Renal cortical epithelial cell (primary cell): Measurements from ENCODE around the gene TRPM1. TPM values are rescaled to one million over a fixed set of nuclear protein-coding genes. Genes with fewer than 3 reads are reported as not detected.

Experiments
- DNase-seq: peaks from one replicate; pipeline ENCODE4 v3.0.0-alpha.2; 2011; ENCODE audit warnings: low read depth
- total RNA-seq: library from RNA; depleted of rRNA; stranded (reverse); fragments of >200 nt; gene quantifications from 2 replicates; pipeline ENCODE4 v1.2.3, GENCODE V29; 2014

The TRPM1 gene
- total RNA-seq, 1 donor from 2014 or later, result not detected

DNA sequence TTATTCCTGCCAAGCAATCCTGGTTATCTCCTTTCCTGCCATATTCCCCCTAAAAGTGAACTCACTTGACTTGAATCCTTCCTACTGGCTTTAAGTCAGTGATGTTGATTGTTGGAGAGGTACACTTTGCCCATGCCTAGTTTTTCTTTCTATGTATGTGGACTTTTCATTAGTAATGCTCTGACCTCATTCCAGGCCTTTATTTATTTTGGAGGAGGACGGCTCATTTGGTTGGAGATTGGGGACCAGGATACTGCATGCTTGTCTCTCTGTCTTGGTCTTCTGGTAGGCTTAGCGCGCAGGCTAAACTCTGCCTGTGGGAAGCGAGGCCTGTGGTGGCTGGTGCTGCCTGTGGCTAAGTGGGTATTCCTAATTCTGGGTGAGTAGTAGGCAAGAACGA is 81.0 kb downstream of the TRPM1 start:
- DNase-seq, result no peak

DNA sequence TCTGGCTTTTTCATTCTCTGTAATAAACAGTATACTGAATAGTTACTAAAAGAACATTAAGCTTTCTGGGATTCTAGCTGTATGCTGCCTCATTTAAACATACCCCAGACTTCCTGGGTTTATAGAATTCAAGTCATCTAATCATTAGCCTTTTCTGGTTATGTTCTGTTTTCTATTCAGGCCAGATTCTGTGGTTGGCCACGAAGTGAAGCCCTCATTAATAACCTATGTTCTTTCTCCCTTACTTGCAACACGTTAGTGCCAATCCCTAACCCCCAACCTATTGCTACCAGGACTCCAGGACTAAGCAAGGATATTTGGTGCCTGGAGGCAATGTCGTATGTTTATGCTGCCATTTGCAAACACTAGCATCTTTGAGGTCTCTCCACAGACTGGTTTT is 81.5 kb downstream of the TRPM1 start:
- peak; percentile 80 for DNase-seq

DNA sequence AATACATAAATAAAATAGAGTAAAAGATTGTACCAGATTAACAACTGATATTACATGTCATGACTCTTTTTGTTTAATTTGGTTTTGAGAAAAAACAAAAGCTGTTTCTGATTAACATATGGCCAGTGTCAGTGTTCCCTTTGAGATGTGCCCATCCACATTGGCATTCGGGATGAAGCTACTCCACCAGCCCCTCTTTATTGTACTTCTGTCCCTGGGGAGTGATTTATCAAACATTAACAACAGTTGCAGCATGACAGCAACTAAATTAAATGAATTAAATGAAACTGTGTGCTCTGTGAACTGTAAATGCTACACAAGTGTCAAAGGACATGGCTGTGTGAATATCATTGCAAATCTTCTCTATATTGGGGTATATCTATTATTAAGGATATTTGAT is 84.2 kb downstream of the TRPM1 start:
- no peak for DNase-seq

DNA sequence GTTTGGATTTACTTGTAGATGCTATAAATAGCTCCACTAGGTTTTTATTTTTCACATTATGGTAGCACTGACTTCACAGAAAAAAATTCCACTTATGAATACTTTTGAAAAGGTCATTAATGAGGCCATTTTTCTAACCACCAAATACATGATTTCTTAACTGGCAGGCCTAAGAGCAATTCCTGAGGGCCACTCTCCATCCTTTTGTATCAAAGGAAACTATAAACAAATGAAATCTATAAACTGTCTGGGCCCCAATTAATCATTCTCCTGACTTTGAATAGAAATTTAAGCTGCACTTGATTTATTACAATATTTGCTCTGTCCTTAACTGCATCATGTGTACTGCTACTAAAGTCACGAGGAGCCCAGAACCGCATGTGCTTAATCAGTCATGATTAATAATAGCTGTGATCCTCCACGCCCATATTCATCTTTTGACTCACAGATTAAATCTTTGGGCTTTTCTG is 85.0 kb downstream of the TRPM1 start:
- peak; percentile 65 for DNase-seq

DNA sequence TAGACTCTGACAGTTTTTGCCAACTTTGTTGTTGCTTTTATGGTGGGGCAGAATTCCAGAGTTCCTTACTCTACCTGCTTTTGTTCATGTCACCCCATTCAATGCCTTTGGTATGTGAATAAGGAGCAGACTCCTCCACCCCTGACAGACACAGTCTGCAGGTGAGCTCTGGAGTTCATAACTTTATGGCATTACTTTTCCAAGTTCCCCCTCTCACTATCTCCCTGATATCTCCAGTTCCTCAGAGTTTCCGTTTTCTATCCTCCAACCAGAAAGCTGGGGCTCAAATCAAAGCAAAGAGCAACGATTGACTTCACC is 87.0 kb downstream of the TRPM1 start:
- no peak for DNase-seq

DNA sequence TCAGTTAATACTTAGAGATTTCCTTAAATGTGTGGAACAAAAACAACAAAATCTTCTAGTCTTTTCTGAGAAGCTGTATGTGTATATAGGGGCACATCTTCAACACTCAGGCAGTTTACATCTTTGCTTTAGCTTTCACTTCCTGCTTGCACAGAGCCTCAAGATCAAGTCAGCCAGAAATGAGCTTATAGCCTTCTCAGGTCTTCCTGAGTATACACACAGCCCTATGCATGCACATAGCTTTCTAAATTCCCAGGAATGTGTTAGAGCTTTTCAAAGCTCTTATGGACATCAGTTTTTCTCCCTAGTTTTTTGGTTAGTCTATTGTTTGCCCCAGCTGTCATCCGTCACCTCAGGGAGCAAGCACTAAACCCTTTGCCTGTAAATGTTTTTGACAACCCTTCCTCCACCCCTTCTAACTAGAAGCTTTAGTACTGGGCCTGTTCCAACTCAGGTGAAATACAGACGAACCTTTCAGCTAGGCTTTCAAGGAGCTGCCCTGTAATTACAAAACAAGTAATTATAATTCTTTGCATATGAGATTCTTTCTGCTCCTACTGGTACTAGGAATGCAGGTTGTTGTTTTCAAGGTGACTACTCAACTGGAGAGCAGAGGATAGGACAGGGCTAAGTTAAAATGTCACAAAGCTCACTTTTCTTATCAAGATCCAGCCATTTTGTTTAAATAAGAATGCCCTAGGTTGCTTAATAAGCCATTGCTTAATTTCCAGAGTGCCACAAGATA is 87.5 kb downstream of the TRPM1 start:
- peak; percentile 68 for DNase-seq

DNA sequence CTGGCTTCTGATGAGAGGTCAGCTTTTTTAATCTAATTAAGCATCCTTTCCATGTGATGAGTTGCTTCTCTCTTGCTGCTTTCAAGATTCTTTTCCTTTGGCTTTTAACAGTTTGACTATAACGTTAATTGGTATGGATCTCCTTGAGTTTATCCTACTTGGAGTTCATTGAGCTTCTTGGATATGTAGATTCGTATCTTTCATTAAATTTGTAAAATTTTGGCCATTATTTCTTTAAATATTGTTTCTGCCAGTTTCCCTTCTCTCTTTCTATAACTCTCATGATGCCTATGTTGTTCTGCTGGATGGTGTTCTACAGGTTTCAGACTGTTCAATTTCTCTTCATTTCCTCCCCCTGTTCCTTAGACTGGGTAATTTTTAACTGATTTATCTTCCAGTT is 89.1 kb downstream of the TRPM1 start:
- no peak for DNase-seq

DNA sequence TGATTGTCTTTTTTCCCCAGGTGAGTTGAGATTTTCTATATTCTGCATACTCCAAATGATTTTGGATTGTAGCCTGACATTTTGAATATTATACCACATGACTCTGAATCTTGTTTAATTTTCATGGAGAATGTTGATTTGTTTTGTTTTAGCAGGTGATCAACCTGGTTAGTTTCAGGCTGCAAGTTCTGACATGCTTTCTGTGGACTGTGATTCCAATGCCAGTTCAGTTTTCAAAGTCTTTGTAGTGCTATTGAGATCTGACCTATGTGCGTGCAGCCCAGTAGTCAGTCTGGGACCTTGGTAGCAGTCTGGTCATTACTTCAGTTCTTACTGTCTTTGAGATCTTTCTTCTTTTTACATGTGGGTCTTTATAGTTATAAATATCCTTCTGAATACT is 91.5 kb downstream of the TRPM1 start:
- DNase-seq, result no peak

DNA sequence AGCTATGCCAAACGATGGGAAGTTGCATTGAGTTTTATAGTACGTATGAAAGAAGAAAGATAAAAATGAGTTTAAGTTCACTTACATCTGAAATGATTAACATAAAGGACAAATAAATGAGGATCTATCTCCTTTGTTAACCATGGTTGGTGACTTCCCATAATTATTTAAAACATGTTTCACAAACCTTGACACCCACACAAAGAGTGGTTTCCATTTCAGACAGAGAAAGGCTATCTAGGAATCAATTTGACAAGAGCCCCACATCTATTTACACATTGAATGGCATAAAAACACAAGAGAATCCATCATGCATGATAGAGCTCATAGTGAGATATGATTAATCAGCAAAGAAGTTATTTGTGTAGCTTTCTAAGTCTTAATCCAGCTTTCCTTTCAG is 95.9 kb downstream of the TRPM1 start:
- no peak for DNase-seq

DNA sequence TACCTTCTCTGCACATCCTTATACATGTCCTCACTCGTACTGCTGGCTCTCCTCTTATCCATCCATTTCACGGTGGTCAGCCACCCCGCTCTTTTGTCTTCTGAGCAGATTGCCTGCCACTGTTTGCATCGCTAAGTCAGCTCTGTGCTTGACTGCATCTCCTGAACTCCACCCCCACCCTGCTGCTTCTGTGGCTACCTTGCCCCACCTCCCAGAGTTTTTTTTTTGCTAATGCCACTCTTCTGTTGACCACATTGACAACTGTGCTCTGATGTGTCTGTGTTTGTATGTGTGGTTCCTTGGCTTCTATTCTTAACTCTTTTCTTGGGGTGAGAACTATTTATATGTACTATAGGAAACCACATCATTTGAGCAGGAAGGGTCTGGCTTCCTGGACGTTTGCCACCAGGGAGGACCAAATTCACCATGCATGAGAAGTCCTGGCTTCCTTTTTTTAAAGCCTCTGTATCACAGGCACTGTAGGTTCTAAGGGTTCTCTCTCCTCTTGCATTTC is 97.2 kb downstream of the TRPM1 start:
- DNase-seq, result peak; percentile 79

DNA sequence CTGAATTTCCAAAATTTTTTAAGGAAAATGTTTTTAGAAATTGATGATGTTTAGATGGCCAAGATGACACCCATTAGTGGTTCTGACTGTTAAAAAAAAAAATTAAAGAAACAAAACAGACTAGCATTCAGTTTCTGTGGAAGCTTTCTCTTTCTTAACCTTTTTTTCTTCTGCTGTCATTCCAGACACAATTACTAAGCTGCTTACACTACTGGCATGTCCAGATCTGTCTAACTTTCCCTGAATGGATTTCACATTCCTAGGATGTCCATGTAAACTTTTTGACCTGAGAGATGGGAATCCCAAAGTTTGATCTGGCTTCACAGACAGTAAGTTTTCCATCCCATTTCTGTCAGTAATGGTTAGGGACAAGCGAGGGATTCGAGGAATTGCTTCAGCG is 99.8 kb downstream of the TRPM1 start:
- no peak for DNase-seq

DNA sequence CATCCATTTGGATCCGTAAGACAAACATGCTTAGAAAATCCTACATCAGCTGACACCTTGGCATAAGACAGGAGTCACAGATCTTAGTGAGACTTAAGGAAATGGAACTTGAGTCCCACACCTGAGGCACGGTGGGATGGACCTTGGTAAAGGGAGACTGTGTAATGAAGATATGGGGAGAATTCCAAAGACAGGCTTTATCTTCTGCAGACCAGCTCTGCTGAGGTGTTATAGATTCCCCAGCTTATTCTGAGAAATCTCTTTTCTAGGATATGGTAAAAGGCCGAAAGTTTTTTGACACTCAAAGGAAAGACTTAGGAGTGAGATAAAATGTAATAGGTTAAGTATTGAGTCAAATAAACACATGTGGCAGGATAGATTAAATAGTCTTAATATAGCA is 101.8 kb downstream of the TRPM1 start:
- DNase-seq, result no peak

DNA sequence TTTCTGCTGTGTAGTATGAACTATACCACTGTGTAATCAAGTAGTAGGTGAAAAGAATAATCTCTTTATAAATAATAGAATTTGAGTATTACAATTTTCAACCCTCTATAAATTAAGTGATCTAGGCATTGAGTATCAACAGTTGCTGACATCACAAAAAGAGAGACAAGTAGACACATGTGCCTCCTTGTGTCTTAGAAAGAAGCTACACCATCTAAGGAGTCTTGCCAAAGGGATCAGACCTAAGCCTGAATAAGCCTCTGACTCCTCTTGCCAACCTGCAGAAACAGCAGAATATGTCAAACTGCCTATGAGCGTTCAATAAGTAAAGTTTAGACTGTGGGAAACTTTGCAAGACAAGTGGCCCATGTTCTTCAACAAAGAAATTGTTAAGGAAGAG is 104.3 kb downstream of the TRPM1 start:
- no peak for DNase-seq

DNA sequence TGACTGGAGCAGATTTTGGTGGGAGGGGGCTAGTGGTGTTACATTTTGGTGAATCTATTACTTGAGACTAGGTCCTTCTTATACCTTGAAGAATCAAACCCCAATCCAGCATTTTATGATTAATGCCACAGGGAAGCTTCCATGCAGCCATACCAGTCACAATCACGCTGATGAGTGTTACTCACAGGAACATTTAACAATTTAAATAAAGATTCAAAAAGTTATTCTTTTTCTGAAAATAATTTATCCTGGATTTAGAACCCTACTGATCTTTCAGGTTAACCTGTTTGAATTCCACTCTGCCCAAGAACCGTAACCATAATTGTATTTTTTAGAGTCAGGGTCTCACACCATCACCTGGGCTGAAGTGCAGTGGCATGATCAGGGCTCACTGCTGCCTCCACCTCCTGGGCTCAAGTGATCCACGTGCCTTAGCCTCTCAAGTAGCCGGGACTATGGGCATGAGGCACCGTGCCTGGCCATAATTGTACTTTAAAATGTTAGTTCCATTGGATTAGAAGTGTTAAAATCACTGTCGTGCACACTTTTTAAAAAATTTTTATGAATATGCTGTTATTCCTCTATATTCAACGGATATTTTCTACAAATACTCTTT is 109.2 kb downstream of the TRPM1 start:
- peak; percentile 31 for DNase-seq

DNA sequence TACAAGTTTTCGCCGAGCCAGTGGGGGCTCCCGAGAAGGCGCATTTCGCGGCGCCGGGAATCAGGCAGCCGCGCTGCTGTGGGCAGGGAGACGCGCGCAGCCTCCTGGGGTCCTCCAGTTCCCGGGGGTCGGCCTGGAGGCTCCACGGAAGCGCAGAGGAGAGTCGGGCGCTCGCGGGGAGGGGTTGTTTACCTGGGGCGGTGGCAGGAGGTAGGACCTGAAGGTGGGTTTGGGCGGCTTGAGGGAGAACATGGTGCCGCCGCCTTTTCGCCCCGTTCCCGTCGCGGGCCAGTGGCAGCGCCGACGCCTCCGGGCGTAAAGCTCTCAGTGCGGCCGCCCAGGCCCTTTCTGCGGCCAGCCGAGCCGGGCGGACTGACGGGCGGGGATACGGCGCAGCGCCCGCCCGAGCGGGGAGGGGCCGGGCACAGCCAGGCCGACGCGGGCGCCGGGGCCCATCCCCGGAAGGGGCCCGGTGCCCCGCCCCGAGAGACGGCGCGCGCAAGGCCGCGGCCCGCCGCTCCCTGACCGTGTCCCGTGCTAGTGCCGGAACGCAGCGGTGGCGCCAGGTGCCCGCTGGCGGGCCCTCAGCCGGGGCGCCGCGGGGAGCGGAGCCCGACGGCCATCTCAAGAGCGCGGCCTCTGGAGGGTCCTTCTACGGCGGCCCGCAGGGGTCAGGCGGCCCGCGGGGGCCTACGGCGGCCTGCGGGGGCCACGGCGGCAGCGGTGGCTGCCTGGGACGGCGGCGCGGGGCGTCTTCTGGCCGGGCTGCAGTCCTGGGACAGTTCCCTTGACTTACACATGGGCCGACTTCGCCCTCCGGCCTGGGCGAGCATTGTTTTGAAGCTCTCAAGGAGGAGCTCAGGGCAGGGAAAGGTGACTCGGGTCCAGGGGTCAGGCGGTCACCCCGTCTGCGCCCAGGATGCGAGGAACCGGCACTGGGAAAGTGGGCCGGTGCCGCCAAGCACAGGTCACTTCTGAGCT is 110.0 kb downstream of the TRPM1 start, which contains the start of gene MTMR10:
MTMR10 (minus strand) TSS at position 374 of the 981 bp plus-strand sequence; CDS start at position 252, 122 bp downstream.
- DNase-seq, result peak; percentile 23

DNA sequence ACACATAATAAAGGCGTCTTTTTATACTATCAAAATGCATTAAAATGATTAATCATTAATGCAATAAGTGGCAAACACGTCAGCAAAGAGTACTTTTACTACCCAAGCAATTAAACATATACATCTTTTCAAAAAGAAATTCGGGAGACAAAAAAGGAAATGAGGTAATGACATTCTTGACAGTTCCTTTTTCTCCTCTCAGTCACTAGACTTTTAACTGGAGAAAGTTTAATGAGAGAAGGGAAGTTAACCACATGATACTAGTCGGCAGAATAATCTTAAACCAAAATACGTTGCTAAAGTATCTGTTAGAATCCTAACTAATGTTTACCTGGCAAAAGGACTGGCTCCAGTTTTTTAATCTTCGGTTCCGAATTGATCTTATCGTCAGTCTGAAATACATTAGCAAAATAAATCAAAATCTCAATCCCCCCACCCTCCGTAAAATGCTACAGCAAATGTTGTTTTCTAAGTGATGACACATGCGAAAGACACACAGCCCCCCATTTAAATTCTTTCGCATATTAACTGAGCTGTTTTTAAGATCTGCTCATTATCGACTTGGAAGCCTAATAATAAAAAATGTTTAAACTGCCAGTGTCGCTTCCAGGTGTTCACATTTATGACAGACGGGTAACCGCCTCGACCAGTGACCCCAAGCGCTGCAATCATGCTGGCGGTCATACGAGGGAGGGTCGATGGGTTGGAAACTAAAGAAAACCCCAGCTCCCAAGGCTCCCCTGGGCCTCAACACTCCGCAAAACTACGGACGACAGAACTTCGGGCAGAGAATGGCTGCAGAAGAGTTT is 110.9 kb downstream of the TRPM1 start:
- DNase-seq, result peak; percentile 16

DNA sequence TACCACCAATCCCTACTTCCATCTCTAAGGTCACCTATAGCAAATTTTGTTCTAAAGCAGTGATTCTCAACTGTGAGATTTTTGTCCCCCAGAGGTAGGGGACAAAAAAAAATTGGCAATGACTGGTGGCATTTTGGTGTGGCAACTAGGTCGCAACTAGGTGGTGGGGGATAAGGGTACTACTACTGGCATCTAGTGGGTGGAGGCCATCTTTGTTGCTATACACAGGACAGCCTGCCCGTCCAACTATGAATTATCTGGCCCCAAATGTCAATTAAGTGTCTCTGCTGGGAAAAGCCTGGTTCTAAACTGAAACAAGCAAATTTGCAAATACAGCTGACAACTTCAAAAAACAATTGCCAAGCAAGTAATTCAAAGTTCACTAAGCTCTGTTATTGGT is 111.5 kb downstream of the TRPM1 start:
- no peak for DNase-seq

DNA sequence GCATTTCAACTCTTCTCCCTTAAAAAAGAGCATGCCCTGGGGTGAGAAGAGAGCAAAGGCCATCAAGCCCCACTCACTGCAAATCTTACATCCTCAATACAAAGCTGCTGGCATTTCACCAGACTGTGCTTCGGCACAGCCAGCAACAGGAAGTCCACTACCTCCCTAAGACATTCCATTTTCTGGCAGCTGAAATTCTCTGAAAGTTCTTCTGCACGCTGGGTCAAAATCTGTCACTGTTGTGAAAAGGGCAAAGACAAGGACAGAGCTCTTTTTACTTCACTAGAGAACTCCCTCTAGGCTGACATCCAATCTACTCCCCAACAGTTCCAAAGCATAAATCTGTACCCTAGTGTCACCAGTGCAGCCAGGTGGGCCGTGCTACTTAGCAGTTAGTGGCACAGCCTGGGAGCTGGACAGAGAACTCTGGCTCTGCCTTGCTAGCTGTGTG is 116.4 kb downstream of the TRPM1 start:
- peak; percentile 39 for DNase-seq

DNA sequence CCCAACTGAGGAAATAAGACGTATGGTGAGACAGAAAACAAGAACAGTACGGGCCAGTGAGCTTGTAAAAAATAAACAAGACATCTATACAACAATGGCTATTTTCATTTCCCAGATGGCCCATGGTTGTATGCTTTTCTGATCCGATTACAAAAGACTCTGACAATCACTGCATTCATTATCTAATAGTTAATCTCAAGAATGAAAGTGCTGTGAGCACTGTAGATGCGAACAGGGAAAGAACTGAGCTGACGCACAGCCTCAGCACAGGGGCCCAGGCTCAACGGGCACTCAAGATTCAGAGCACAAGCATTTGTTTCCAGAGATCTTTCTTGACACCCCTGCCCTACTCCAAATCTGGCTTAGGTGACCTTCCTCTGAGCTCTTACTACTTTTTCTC is 117.0 kb downstream of the TRPM1 start:
- peak; percentile 26 for DNase-seq

DNA sequence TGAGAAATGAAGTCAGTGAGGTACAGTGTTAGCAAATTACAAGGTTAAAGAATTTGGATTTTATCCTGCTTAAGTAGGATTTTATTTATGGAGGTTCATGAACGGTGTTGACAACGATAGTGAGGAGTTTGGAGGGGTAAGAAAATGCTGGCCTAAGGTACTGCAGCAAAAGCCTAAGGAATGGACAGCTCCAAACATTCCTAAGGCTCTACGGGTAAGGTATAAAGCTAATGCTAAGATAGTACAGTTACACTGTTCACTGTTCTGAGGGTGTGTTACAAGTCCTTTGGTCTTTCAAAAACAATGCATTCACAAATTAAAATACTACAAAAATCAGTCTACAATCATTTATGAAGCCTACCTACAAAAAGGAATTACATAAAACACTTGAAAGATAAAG is 117.4 kb downstream of the TRPM1 start:
- peak; percentile 52 for DNase-seq

DNA sequence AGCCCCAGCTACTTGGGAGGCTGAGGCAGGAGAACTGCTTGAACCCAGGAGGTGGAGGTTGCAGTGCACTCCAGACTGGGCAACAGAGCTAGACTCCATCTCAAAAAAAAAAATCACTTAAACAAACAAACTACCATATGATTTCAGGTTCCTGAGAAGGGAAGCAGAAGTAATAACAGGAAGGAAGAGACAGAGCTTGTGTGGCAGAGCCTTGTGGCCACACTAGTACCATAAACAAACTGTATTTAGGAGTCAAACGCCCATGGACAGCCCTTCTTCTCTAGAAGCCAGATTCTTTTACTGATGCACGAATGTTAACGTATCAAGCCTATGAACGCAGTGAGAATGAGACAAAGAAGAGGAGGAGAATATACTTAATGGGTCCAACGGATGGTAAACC is 122.1 kb downstream of the TRPM1 start:
- no peak for DNase-seq
